HEK293T (cell line): ENCODE data around the gene CDH24.

Experiments
- ARNT ChIP-seq: fragments of 450-650 bp; IDR thresholded peaks from 2 replicates; pipeline ENCODE4 v1.6.1; 2017; ENCODE audit warnings: mild to moderate bottlenecking
- BHLHE40 ChIP-seq: fragments of 450-650 bp; IDR thresholded peaks from 2 replicates; pipeline ENCODE4 v1.6.1; 2016; ENCODE audit warnings: mild to moderate bottlenecking, moderate library complexity, borderline replicate concordance
- CTBP1 ChIP-seq: fragments of 450-650 bp; IDR thresholded peaks from 2 replicates; pipeline ENCODE4 v1.6.1; 2016; ENCODE audit warnings: borderline replicate concordance
- ELF4 ChIP-seq: fragments of 450-650 bp; IDR thresholded peaks from 2 replicates; pipeline ENCODE4 v1.6.1; 2017; ENCODE audit warnings: antibody characterized with exemption
- FOXM1 ChIP-seq: fragments of 450-650 bp; IDR thresholded peaks from 2 replicates; pipeline ENCODE4 v1.6.1; 2017; ENCODE audit warnings: mild to moderate bottlenecking, borderline replicate concordance
- HDGF ChIP-seq: fragments of 450-650 bp; IDR thresholded peaks from 2 replicates; pipeline ENCODE4 v1.6.1; 2017; ENCODE audit warnings: antibody characterized with exemption, borderline replicate concordance
- L3MBTL2 ChIP-seq: fragments of 450-650 bp; conservative IDR thresholded peaks from 2 replicates; pipeline ENCODE4 v1.6.1; 2016; ENCODE audit warnings: mild to moderate bottlenecking
- NFRKB ChIP-seq: fragments of 450-650 bp; IDR thresholded peaks from 2 replicates; pipeline ENCODE4 v1.6.1; 2016; ENCODE audit warnings: mild to moderate bottlenecking, moderate library complexity
- PKNOX1 ChIP-seq: fragments of 450-650 bp; IDR thresholded peaks from 2 replicates; pipeline ENCODE4 v1.6.1; 2016
- SP1 ChIP-seq: fragments of 450-650 bp; IDR thresholded peaks from 2 replicates; pipeline ENCODE4 v1.6.1; 2017
- SUZ12 ChIP-seq: fragments of 450-650 bp; IDR thresholded peaks from 2 replicates; pipeline ENCODE4 v1.6.1; 2016; ENCODE audit warnings: mild to moderate bottlenecking
- TARDBP ChIP-seq: fragments of 450-650 bp; IDR thresholded peaks from 2 replicates; pipeline ENCODE4 v1.6.1; 2016
- ZNF384 ChIP-seq: fragments of 450-650 bp; IDR thresholded peaks from 2 replicates; pipeline ENCODE4 v1.6.1; 2016

DNA sequence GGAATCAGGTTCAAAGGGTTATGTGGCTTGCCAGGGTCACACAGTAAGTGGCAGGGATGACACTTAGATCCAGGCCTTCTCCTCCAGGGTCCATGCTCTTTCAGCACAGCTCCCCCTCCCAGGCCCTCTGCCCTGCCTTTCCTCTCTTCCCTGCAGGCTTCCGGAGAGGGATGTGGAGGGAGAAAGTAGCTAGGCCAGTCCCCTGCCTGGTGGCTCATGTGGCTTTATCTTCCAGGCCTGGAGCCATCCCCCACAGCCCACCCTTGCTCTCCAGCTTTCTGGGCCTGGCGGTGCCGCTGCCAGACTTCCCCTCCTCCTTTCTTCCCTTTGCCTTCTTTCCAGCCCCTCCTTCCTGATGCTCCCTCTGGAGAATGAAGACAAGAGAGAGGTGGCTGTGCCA lies 13.6 kb downstream of the CDH24 start:
- TF ChIP-seq SP1 (no peak), TARDBP (no peak), L3MBTL2 (no peak), FOXM1 (no peak), CTBP1 (no peak), NFRKB (no peak), SUZ12 (no peak), ARNT (no peak), ZNF384 (no peak), HDGF (no peak), BHLHE40 (no peak), PKNOX1 (no peak), ELF4 (no peak)
